B cell (primary cell): ENCODE data around the gene ZNF575.

ENCODE experiments used
- CTCF ChIP-seq: fragments of 200-600 bp; IDR thresholded peaks from one replicate; pipeline ENCODE4 v1.8.0; 2022; ENCODE audit warnings: antibody characterized with exemption, mild to moderate bottlenecking
- EZH2 ChIP-seq: IDR thresholded peaks from 2 replicates; pipeline ENCODE4 v1.6.1; 2012; ENCODE audit warnings: borderline replicate concordance, low read depth, mild to moderate bottlenecking, moderate library complexity, low read length; ENCODE audit not compliant: insufficient read depth, poor library complexity, severe bottlenecking

GRCh38 chr19:43545276-43545675 is 12.3 kb downstream of the ZNF575 start:
- no peak for TF ChIP-seq CTCF
- no peak for TF ChIP-seq EZH2
